ENCODE data around the gene SIK1.
"Not testable (repeated sequence)": the region's sequence is repeated elsewhere in the genome, so short reads cannot be mapped to it uniquely, and the experiment has no call there.

SIK1 gene

GRCh38 chr21:43396788-43397438, 30.0 kb downstream of the SIK1 start:
- DNase-seq (ENCODE audit: low read depth) = not testable (repeated sequence)

- not testable (repeated sequence) for DNase-seq (ENCODE audit: low read depth)
Measured at GRCh38 chr21:43383351-43383750, 43.6 kb downstream of the SIK1 start.

- not testable (repeated sequence) for DNase-seq (ENCODE audit: low read depth)
Measured at GRCh38 chr21:43382902-43383301, 44.0 kb downstream of the SIK1 start.

- DNase-seq (ENCODE audit: low read depth) = not testable (repeated sequence)
Measured at GRCh38 chr21:43380852-43381533, 45.9 kb downstream of the SIK1 start.

- DNase-seq (ENCODE audit: low read depth) = not testable (repeated sequence)
Measured at GRCh38 chr21:43380337-43380736, 46.6 kb downstream of the SIK1 start.

- DNase-seq (ENCODE audit: low read depth) = not testable (repeated sequence)
Measured at GRCh38 chr21:43379626-43380122, 47.3 kb downstream of the SIK1 start.

- DNase-seq (ENCODE audit: low read depth) = no peak
Measured at GRCh38 chr21:43376478-43376882, 50.5 kb downstream of the SIK1 start.

GRCh38 chr21:43375837-43376477, 51.0 kb downstream of the SIK1 start:
- no peak for DNase-seq (ENCODE audit: low read depth)

DNA sequence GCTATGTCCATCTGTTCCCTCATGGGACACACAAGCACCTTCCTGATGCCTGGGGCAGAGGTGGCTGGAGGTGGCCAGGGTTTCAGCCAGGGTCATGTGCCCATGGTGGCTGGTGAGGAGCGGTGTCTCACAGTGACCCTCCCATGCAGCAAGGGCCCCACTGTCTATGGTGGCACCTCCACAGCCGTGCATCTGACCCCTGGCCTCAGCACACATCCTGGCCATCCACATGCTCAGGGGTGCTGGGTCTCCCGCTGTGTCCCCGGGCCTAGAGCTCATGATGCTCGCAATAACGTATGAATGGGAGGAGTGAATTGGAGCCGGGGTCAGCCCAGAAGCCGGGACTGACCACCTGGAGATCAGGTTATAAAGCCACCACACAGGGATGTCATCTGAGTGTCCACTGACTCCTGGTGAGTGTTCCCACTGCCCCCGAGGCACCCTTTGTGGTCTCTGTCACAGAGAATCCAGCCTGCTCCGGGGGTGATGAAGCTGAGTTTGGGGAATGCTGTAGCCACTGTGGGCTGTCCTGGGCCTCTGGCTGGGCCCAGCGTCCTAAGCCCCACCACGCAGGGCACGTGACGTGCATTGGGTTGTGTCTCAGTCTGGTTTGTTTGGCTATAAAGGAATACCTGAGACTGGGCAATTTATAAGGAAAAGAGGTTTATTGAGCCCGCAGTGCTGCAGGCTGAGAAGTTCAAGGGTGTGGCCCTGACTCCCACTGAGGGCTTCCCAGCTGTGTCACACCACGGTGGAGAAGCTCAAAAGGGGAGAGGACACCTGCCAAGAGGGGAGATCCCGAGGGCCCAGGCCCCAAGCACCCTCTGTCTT, 51.7 kb downstream of the SIK1 start:
- DNase-seq (ENCODE audit: low read depth) = no peak

DNA sequence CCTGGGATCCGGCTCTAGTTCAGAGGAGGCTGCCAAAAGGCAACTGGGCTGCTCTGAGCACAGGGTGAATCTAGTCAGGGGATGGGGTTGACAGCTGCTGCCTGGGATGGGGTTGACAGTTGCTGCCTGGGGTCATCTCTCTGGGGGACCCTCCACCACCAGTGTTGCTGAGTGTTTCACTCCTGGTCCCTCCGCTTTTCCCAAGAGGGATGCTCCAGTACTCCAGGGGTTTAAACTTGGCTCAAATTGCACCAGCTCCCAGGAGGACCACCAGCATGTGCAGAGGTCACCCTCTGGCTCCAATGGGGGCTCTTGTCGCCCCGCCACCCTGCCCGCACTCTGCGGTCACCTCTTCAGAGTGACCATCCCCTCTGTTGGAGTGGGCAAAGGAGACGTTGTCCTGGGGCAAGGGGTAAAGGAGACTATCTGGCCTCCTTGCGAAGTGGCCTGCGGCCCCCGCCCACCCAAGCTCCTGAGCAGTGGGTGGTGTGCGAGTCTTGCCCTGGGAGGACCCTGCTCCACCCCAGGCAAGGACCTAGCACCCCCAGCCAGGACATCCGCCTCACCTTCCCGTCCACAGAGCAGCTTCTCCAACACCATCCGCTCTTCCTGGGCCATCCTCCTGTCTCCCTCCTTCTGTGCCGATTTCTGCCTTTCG, 52.6 kb downstream of the SIK1 start:
- DNase-seq (ENCODE audit: low read depth) = no peak

DNA sequence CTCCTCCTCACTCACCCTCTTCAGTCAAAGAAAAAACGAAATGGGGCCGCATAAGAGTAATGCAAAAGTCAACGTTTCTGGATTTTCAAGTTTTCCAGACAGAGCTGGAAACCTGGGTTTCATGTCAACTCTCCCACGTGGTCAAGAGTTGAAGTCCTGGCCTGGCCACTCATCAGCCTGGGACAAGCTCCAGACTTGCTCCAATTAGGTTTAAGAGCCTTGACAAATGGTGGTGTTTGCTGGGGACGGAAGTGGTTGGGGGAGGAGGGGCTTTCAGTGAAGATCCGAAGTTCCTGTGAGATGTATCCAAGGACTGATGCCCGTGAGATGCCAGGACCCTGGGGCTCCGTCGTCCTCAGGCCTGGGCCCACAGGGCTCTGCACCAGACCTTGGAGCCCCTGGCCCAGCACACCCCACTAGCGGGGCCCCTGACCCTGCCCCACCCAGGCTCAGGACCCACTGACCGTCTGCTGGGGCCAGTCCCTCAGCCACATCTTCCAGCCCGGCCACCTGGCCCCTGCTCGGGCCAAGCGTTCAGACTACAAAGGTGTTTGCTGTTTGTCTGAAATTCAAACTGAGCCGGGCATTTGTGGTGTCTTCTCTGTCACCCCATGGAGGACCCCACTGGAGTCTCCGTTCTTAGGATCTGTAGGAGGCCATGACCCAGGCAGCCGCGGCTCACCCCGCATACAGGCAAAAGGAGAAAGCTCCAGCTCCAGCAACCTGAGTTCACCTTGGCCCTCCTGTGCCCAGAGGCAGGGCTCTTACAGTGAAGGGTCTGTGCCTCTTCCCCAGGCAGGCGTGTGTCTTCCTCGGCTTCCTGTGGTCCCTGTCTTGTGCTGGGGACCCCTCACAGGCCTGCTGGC, 53.3 kb downstream of the SIK1 start:
- DNase-seq (ENCODE audit: low read depth) = no peak

GRCh38 chr21:43372663-43373361, 54.1 kb downstream of the SIK1 start:
- no peak for DNase-seq (ENCODE audit: low read depth)

GRCh38 chr21:43371786-43372185, 55.1 kb downstream of the SIK1 start:
- DNase-seq (ENCODE audit: low read depth) = no peak

DNA sequence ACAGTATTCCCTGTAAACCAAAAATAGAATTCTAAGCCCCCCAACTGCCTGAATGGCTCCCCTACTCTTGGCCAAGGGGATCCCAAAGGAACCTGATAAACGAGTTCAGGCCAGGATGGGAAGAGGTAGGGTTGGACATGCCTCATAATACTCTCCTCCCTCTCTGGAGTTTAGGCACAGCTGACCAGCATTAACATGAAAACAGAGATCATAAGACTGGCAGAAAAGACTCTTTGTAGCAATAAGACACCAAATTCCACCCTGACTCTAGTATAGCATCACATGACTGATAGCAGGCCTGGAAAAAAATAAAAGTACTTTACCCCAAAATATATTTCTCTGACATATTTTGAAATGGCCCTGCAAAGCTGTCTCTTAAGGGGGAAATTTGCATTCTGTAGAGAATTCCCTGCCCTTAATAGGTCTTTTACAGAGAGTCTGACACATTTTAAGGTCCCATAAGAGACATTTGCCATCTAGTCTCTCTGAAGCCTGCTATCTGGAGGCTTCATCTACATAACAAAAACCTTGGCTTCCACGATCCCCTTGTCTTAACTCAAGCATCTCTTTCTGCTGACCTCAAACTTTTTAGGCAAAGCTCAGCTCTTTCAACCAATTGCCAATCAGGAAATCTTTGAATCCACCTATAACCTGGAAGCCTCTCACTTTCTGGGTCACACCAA, 55.9 kb downstream of the SIK1 start:
- DNase-seq (ENCODE audit: low read depth) = no peak

DNA sequence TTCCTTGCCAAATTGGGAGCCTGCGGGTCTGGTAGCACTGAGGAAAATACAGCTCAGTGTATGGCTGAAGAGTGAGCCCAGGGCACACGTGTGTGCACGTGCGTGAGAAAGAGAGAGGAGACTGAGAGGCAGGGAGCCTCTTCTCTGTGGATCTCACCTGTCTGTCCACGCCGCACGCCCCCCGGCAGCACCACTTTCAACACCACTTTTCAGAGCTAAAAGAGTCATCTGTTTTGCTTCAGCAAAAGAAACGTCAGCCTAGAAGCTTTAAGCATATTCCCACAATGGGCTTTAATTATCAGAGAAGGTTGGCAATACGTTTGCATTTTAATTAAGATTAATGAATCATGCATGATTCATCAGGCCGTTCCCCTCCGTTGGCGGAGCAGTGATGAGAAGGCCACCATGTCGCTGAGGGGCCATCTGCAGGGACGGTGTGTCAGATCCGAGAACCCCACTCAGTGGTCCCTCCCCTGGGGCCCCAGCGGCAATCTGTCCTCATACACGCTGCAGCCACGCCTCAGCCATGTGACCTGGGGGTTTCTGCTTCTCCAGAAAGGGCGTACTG, 56.8 kb downstream of the SIK1 start:
- peak; percentile 32 for DNase-seq (ENCODE audit: low read depth)

GRCh38 chr21:43369596-43370090, 57.3 kb downstream of the SIK1 start:
- DNase-seq (ENCODE audit: low read depth) = no peak

DNA sequence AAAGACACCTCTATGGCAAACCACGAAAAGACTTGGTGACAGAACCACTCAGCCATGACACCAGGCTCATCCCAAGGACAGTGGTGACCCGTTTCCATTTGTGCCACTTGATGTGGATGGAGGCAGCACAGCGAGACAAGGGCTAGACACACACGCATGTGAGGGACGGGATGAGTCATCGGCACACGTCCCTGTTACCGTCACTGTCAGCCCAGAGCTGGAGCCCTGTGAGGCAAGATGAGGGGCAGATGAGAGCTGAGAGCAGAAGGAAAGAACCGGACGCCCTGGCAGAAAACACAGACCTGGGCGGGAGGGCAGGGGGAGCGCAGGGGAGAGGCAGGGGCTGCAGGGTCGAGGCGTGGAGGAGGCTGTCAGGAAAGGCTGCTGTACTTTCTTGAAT, 57.8 kb downstream of the SIK1 start:
- DNase-seq (ENCODE audit: low read depth) = peak; percentile 67

- no peak for DNase-seq (ENCODE audit: low read depth)
Measured at GRCh38 chr21:43368685-43369084, 58.2 kb downstream of the SIK1 start.

DNA sequence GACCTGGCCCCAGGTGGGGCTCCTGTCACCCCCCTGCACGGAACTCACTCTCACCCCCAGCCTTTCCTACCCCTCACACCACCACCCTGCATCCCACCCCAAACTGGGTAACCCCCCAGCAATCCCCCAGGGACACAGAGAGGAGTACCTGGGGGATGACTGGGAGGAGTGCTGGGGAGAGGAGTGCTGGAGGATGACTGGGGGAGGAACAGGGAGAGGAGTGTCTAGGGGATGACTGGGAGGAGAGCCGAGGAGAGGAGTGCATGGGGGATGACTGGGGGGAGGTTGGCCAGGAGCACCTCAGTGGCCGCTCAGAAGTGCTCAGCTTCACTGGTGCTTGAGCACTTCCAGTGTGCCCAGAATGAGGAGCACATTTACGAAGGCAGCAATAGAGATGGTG, 59.1 kb downstream of the SIK1 start:
- no peak for DNase-seq (ENCODE audit: low read depth)
